Measurements from ENCODE around the gene AGO4.
"Not testable (repeated sequence)": the region's sequence is repeated elsewhere in the genome, so short reads cannot be mapped to it uniquely, and the experiment has no call there.

The AGO4 gene

GRCh38 chr1:35812754-35813153, 4.9 kb downstream of the AGO4 start:
- not testable (repeated sequence) for DNase-seq

- DNase-seq, result no peak
Observed at GRCh38 chr1:35825255-35825654, 17.4 kb downstream of the AGO4 start.

GRCh38 chr1:35832276-35832905, 24.6 kb downstream of the AGO4 start:
- no peak for DNase-seq

- no peak for DNase-seq
Observed at GRCh38 chr1:35833395-35833794, 25.6 kb downstream of the AGO4 start.

- no peak for DNase-seq
Observed at GRCh38 chr1:35834218-35834617, 26.4 kb downstream of the AGO4 start.

- no peak for DNase-seq
Observed at GRCh38 chr1:35835398-35835797, 27.6 kb downstream of the AGO4 start.

- no peak for DNase-seq
Observed at GRCh38 chr1:35836734-35837133, 28.9 kb downstream of the AGO4 start.

GRCh38 chr1:35838693-35839245, 31.0 kb downstream of the AGO4 start:
- DNase-seq, result no peak

- no peak for DNase-seq
Observed at GRCh38 chr1:35844826-35845225, 37.0 kb downstream of the AGO4 start.

- no peak for DNase-seq
Observed at GRCh38 chr1:35845766-35846165, 38.0 kb downstream of the AGO4 start.

- DNase-seq, result no peak
Observed at GRCh38 chr1:35847935-35848565, 40.2 kb downstream of the AGO4 start.

- no peak for DNase-seq
Observed at GRCh38 chr1:35850051-35850450, 42.2 kb downstream of the AGO4 start.

GRCh38 chr1:35850716-35851115, 42.9 kb downstream of the AGO4 start:
- DNase-seq, result no peak

- peak; percentile 30 for DNase-seq
Observed at GRCh38 chr1:35851132-35851869, 43.5 kb downstream of the AGO4 start.

- DNase-seq, result no peak
Observed at GRCh38 chr1:35852241-35852640, 44.4 kb downstream of the AGO4 start.

GRCh38 chr1:35854989-35855700, 47.3 kb downstream of the AGO4 start:
- DNase-seq, result no peak

- DNase-seq, result no peak
Observed at GRCh38 chr1:35856964-35857363, 49.1 kb downstream of the AGO4 start.

GRCh38 chr1:35857830-35858229, 50.0 kb downstream of the AGO4 start:
- DNase-seq, result no peak

- DNase-seq, result no peak
Observed at GRCh38 chr1:35860696-35861095, 52.9 kb downstream of the AGO4 start.

GRCh38 chr1:35863136-35863535, 55.3 kb downstream of the AGO4 start:
- no peak for DNase-seq

- no peak for DNase-seq
Observed at GRCh38 chr1:35863881-35864625, 56.2 kb downstream of the AGO4 start.

GRCh38 chr1:35864813-35865212, 57.0 kb downstream of the AGO4 start:
- DNase-seq, result no peak

GRCh38 chr1:35866991-35867390, 59.2 kb downstream of the AGO4 start:
- DNase-seq, result no peak
